HepG2 (cell line): ENCODE measurements around the gene HOXA7. TPM values are rescaled to one million over a fixed set of nuclear protein-coding genes. Genes with fewer than 3 reads are reported as not detected.

Experiments
- AGO2 ChIP-seq: fragments of 200-400 bp; formaldehyde crosslinking; optimal IDR thresholded peaks from 2 replicates; pipeline ENCODE3; 2017; ENCODE audit warnings: mild to moderate bottlenecking, low read depth, low read length, moderate library complexity
- KDM2A ChIP-seq: sonication (generic); formaldehyde crosslinking; IDR thresholded peaks from 2 replicates; pipeline ENCODE4 v1.4.0; 2020; ENCODE audit warnings: low read depth, missing genetic modification reagents, borderline replicate concordance
- LCORL ChIP-seq, 2 experiments: fragments of 450-650 bp in 1 of 2; sonication (generic) in 1 of 2; formaldehyde crosslinking in 1 of 2; IDR thresholded peaks; 2 replicates each; pipeline versions ENCODE4 v1.5.0 to v1.6.1; 2017 to 2020; ENCODE audit warnings: antibody characterized with exemption in 1 of 2, missing genetic modification reagents in 1 of 2
- MTF2 ChIP-seq: sonication (generic); formaldehyde crosslinking; IDR thresholded peaks from 2 replicates; pipeline ENCODE4 v1.5.0; 2020; ENCODE audit warnings: missing genetic modification reagents, borderline replicate concordance
- NR2C2 ChIP-seq: sonication (generic); formaldehyde crosslinking; IDR thresholded peaks from 2 replicates; pipeline ENCODE4 v1.4.0; 2020; ENCODE audit warnings: missing genetic modification reagents, mild to moderate bottlenecking, moderate library complexity, borderline replicate concordance
- RBM22 ChIP-seq: fragments of 200-400 bp; formaldehyde crosslinking; optimal IDR thresholded peaks from 2 replicates; pipeline ENCODE3; 2017; ENCODE audit warnings: mild to moderate bottlenecking, low read length, moderate library complexity
- SP140L ChIP-seq: sonication (generic); formaldehyde crosslinking; IDR thresholded peaks from 2 replicates; pipeline ENCODE4 v1.4.0; 2020; ENCODE audit warnings: missing genetic modification reagents, borderline replicate concordance
- SSRP1 ChIP-seq: IDR thresholded peaks from 2 replicates; pipeline ENCODE4 v1.6.1; 2016; ENCODE audit warnings: control low read depth
- ZNF329 ChIP-seq: sonication (generic); formaldehyde crosslinking; IDR thresholded peaks from 2 replicates; pipeline ENCODE4 v1.9.0; 2021; ENCODE audit warnings: low read depth, mild to moderate bottlenecking, missing genetic modification reagents
- ZNF468 ChIP-seq: sonication (generic); formaldehyde crosslinking; IDR thresholded peaks from 2 replicates; pipeline ENCODE4 v1.8.0; 2022; ENCODE audit warnings: mild to moderate bottlenecking, moderate library complexity, missing genetic modification reagents
- ZNF850 ChIP-seq: sonication (generic); formaldehyde crosslinking; conservative IDR thresholded peaks from 2 replicates; pipeline ENCODE4 v1.9.0; 2021; ENCODE audit warnings: mild to moderate bottlenecking, missing genetic modification reagents
- polyA plus RNA-seq, 8 experiments: library from polyadenylated mRNA; depleted of rRNA in 3 of 8; stranded (reverse) in 7 of 8; unstranded in 1 of 8; fragments of >200 nt; fragmentation: Illumina TruSeq in 4 of 8; extraction: Trizol in 4 of 8; gene quantifications; 2 replicates each; pipeline versions ENCODE4 v1.2.1 to v1.2.3, GENCODE V29; 2011 to 2016; ENCODE audit warnings: low read depth in 4 of 8, missing spikeins in 1 of 8, mixed read lengths in 1 of 8; ENCODE audit not compliant: insufficient read depth in 1 of 8
- total RNA-seq, 5 experiments: library from RNA; depleted of rRNA; stranded (reverse); fragments of >200 nt; fragmentation: Illumina TruSeq; extraction: Trizol; gene quantifications; 2 replicates each; pipeline ENCODE4 v1.2.3, GENCODE V29; 2016; ENCODE audit warnings: low read depth in 1 of 5
- TF ChIP-seq, protein P1 (sequence below): sonication (generic); formaldehyde crosslinking; IDR thresholded peaks from 2 replicates; pipeline ENCODE4 v1.5.0; 2020; ENCODE audit warnings: missing genetic modification reagents, mild to moderate bottlenecking, borderline replicate concordance
- TF ChIP-seq, protein P2 (sequence below), 2 experiments: sonication (generic) in 1 of 2; formaldehyde crosslinking in 1 of 2; IDR thresholded peaks; 2 replicates each; pipeline versions ENCODE4 v1.4.0 to v1.6.1; 2016 to 2020; ENCODE audit warnings: borderline replicate concordance in 1 of 2, low read depth in 1 of 2, mild to moderate bottlenecking in 1 of 2, missing genetic modification reagents in 1 of 2
- TF ChIP-seq, protein P3 (sequence below): sonication (generic); formaldehyde crosslinking; IDR thresholded peaks from 2 replicates; pipeline ENCODE4 v1.4.0; 2020; ENCODE audit warnings: missing genetic modification reagents, mild to moderate bottlenecking, borderline replicate concordance
- TF ChIP-seq, protein P4 (sequence below): sonication (generic); formaldehyde crosslinking; IDR thresholded peaks from 2 replicates; pipeline ENCODE4 v1.8.1; 2023; ENCODE audit warnings: mild to moderate bottlenecking, missing genetic modification reagents
- TF ChIP-seq, protein P5 (sequence below): IDR thresholded peaks from 2 replicates; pipeline ENCODE4 v1.6.1; 2012; ENCODE audit warnings: low read depth, low read length, improper control_type of control experiment

HOXA7 gene
- total and polyA plus RNA-seq, 2 of the 13 experiments (the other 11 are each of a cell fraction or from before 2014, with no cell fraction given): 0.05 TPM; not detected in 1

DNA sequence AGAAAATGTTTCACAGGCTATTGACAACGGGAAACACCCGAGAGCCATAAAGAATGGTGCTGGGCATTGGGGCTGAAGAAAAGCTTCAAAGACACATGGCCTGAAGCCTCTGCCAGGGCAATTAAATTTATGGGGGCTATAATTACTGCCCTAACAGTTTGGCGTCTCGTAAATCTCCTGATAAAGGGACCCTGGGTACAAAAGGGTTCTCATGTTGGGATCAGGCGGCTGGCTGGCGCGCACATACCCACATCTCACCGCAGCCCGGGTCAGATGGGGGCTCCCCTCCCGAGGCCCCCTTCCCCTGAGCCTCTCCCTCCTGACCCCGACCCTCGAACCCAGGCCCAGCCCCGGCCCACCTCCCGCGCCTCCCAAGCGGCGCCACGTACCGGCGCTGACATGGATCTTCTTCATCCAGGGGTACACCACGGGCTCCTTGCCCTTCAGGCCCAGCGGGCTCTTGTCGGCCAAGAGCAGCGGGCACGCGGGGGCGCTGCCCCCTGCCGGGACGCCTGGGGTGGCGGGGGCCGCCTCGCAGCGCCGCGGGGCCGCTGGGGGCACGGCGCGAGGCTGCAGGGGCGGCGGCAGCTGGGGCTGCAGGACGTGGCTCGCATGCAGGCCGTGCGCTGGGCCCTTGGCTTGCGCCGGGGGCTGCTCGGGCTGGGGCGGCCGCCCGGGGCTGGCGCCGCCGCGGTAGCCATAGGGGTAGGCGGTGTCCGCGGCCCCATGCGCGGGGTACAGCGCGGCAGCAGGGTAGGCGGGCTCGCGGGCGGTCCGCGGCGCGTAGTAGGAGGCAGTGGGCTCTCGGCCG, 26.5 kb downstream of the HOXA7 start (continued):
- TF ChIP-seq, protein P1, sequence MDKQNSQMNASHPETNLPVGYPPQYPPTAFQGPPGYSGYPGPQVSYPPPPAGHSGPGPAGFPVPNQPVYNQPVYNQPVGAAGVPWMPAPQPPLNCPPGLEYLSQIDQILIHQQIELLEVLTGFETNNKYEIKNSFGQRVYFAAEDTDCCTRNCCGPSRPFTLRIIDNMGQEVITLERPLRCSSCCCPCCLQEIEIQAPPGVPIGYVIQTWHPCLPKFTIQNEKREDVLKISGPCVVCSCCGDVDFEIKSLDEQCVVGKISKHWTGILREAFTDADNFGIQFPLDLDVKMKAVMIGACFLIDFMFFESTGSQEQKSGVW: no peak
- TF ChIP-seq SP140L (CRISPR knock-in tag) (no peak), ZNF468 (CRISPR knock-in tag) (no peak), MTF2 (CRISPR knock-in tag) (no peak), AGO2 (peak; percentile 35), LCORL (IDR thresholded peaks at IDR 0.05) (no peak), LCORL (CRISPR knock-in tag; IDR thresholded peaks at IDR 0.05) (no peak), SSRP1 (CRISPR knock-in tag) (no peak), ZNF850 (CRISPR knock-in tag) (no peak), ZNF329 (CRISPR knock-in tag) (no peak), NR2C2 (CRISPR knock-in tag) (no peak), RBM22 (no peak), KDM2A (CRISPR knock-in tag) (peak; percentile 77)
- TF ChIP-seq, protein P2, sequence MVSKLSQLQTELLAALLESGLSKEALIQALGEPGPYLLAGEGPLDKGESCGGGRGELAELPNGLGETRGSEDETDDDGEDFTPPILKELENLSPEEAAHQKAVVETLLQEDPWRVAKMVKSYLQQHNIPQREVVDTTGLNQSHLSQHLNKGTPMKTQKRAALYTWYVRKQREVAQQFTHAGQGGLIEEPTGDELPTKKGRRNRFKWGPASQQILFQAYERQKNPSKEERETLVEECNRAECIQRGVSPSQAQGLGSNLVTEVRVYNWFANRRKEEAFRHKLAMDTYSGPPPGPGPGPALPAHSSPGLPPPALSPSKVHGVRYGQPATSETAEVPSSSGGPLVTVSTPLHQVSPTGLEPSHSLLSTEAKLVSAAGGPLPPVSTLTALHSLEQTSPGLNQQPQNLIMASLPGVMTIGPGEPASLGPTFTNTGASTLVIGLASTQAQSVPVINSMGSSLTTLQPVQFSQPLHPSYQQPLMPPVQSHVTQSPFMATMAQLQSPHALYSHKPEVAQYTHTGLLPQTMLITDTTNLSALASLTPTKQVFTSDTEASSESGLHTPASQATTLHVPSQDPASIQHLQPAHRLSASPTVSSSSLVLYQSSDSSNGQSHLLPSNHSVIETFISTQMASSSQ (IDR thresholded peaks at IDR 0.05; ENCODE audit: low read depth): no peak
- TF ChIP-seq, protein P2 (CRISPR knock-in tag; IDR thresholded peaks at IDR 0.05; ENCODE audit: borderline replicate concordance): no peak
- TF ChIP-seq, protein P3, sequence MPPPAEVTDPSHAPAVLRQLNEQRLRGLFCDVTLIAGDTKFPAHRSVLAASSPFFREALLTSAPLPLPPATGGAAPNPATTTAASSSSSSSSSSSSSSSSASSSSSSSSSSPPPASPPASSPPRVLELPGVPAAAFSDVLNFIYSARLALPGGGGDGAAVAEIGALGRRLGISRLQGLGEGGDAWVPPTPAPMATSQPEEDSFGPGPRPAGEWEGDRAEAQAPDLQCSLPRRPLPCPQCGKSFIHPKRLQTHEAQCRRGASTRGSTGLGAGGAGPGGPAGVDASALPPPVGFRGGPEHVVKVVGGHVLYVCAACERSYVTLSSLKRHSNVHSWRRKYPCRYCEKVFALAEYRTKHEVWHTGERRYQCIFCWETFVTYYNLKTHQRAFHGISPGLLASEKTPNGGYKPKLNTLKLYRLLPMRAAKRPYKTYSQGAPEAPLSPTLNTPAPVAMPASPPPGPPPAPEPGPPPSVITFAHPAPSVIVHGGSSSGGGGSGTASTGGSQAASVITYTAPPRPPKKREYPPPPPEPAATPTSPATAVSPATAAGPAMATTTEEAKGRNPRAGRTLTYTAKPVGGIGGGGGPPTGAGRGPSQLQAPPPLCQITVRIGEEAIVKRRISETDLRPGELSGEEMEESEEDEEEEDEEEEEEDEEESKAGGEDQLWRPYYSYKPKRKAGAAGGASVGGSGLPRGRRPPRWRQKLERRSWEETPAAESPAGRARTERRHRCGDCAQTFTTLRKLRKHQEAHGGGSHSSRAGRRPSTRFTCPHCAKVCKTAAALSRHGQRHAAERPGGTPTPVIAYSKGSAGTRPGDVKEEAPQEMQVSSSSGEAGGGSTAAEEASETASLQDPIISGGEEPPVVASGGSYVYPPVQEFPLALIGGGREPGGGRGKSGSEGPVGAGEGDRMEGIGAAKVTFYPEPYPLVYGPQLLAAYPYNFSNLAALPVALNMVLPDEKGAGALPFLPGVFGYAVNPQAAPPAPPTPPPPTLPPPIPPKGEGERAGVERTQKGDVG: no peak
- TF ChIP-seq, protein P4, sequence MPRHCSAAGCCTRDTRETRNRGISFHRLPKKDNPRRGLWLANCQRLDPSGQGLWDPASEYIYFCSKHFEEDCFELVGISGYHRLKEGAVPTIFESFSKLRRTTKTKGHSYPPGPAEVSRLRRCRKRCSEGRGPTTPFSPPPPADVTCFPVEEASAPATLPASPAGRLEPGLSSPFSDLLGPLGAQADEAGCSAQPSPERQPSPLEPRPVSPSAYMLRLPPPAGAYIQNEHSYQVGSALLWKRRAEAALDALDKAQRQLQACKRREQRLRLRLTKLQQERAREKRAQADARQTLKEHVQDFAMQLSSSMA (CRISPR knock-in tag): 0 out of 2 replicates have a peak, but pooled peaks have one; percentile 20
- TF ChIP-seq, protein P5, sequence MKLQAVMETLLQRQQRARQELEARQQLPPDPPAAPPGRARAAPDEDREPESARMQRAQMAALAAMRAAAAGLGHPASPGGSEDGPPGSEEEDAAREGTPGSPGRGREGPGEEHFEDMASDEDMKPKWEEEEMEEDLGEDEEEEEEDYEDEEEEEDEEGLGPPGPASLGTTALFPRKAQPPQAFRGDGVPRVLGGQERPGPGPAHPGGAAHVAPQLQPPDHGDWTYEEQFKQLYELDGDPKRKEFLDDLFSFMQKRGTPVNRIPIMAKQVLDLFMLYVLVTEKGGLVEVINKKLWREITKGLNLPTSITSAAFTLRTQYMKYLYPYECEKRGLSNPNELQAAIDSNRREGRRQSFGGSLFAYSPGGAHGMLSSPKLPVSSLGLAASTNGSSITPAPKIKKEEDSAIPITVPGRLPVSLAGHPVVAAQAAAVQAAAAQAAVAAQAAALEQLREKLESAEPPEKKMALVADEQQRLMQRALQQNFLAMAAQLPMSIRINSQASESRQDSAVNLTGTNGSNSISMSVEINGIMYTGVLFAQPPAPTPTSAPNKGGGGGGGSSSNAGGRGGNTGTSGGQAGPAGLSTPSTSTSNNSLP: no peak
